ENCODE data around the gene RUNX2. TPM values are rescaled to one million over a fixed set of nuclear protein-coding genes. Genes with fewer than 3 reads are reported as not detected.

RUNX2 gene
- total and polyA plus RNA-seq, 2 of the 8 experiments (the other 6 are each of a cell fraction or from before 2014, with no cell fraction given) = 0.26 to 1.2 TPM

DNA sequence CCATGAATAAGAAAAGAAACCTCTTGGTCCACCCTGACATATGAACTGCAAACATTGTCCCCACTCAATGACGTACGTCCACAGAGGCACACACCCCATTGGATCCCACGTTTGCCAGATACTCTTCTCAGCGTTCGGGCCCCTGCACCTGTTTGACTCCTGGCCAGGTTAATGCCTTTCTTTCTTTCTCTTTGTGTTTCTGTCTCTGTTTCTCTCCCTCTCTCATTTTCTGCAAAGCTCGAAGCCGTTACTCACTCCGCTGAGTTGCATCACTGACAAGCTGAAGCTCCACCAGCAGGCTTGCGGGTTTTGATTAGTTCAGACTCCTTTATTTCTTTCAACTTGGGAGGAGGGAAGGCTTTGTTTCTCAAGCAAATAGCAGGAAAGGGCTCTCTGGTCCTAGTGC is 185.1 kb downstream of the RUNX2 start:
- no peaks in the 10 kb centered on the region for H3K27me3 ChIP-seq (replicated peaks in 1 of 4; ENCODE audit: control insufficient read depth in 3 of 4, extremely low read depth in 1 of 4, insufficient read depth in 3 of 4, low read length in 3 of 4)
- no peak overlapping the region for H2AK5ac ChIP-seq (ENCODE audit: low read depth, low read length)
- H2BK120ac ChIP-seq (replicated peaks; ENCODE audit: low read depth, low read length) = no peak overlapping the region
- H3K27ac ChIP-seq (ENCODE audit: low read depth, low read length) = no peak overlapping the region
- WGBS, 2 experiments (ENCODE audit: extremely low coverage in 1 of 2, insufficient coverage in 1 of 2, insufficient read length in 1 of 2, insufficient replicate concordance in 2 of 2, low coverage in 1 of 2, low lambda C conversion rate in 2 of 2, missing lambda C conversion rate in 1 of 2) = 74% methylated on average over 6 of the region's 9 CpGs; no CpG with 5 or more reads in 1 of the 2 experiments
- H4K20me1 ChIP-seq (replicated peaks in 1 of 2; ENCODE audit: control insufficient read depth in 1 of 2, insufficient read depth in 2 of 2, low read length in 2 of 2) = no peaks in the 10 kb centered on the region
- no peak overlapping the region for H2BK20ac ChIP-seq (ENCODE audit: low read length)
- H2BK15ac ChIP-seq (ENCODE audit: low read length) = no peak overlapping the region
- H2BK5ac ChIP-seq (ENCODE audit: low read depth, low read length) = no peak overlapping the region
- no peaks in the 10 kb centered on the region for H3K9me3 ChIP-seq (ENCODE audit: insufficient read depth in 2 of 2, low read depth in 1 of 2, low read length in 1 of 2)
- no peaks in the 10 kb centered on the region for H3K36me3 ChIP-seq (ENCODE audit: control insufficient read depth in 2 of 4, insufficient read depth in 4 of 4, low read length in 3 of 4)
- H2BK12ac ChIP-seq (ENCODE audit: low read depth, low read length) = no peak overlapping the region
- no peaks in the 10 kb centered on the region for H3K79me1 ChIP-seq (ENCODE audit: low read depth, low read length)
- H2AFZ ChIP-seq (ENCODE audit: low read length) = no peak overlapping the region
- peaks cover 2 to 13% (median 11%) of the 10 kb centered on the region in 4 experiments; a peak in 5 of 7 replicates for H3K4me1 ChIP-seq (replicated peaks in 1 of 4; ENCODE audit: control insufficient read depth in 3 of 4, insufficient read depth in 4 of 4, low read length in 3 of 4)
- H3K79me2 ChIP-seq (ENCODE audit: control insufficient read depth in 1 of 2, insufficient read depth in 2 of 2, low read length in 2 of 2) = no peaks in the 10 kb centered on the region
- no peak overlapping the region for H3K4ac ChIP-seq (replicated peaks; ENCODE audit: insufficient read length, low read depth, low read length)
- FAIRE-seq (no peak), DNase-seq (ENCODE audit: low read depth in 1 of 2, low spot score in 2 of 2) (no peak)
- no peak overlapping the region for H3K9ac ChIP-seq (replicated peaks in 1 of 4; ENCODE audit: extremely low read depth in 1 of 4, low read depth in 3 of 4, low read length in 3 of 4)
- ChIA-PET POLR2A (ENCODE audit: partially characterized antibody) (interaction anchor here (0.8 kb wide), 1 partner anchor 8 kb away, joined by 3 read pairs; no protein-coding TSS in a partner anchor), CTCF (ENCODE audit: partially characterized antibody) (interaction anchor here (0.9 to 1.1 kb wide), 2 partner anchors 12 kb away, joined by 3 read pairs; no protein-coding TSS in a partner anchor)
- H4K8ac ChIP-seq (ENCODE audit: extremely low read depth, insufficient read depth, low read length) = no peak overlapping the region
- no peak overlapping the region for H4K91ac ChIP-seq (replicated peaks; ENCODE audit: insufficient read length, low read length)
- H4K5ac ChIP-seq (ENCODE audit: insufficient read length, low read depth, low read length) = no peak overlapping the region
- H3K23ac ChIP-seq (ENCODE audit: insufficient read length) = no peak overlapping the region
- no peak overlapping the region for H3K4me3 ChIP-seq (ENCODE audit: extremely low read depth in 1 of 4, insufficient read depth in 2 of 4, low read depth in 3 of 4, low read length in 4 of 4)
- H3K18ac ChIP-seq (ENCODE audit: extremely low read depth, low read length) = no peak overlapping the region
- TF ChIP-seq CBX8 (IDR thresholded peaks at IDR 0.05; ENCODE audit: borderline replicate concordance, low read depth, low read length) (no peak), CEBPB (IDR thresholded peaks at IDR 0.05; ENCODE audit: low read depth, low read length) (peak; percentile 36; the same call in 1 of the 2 replicates)
- no peak overlapping the region for H3K4me2 ChIP-seq (ENCODE audit: insufficient read depth in 1 of 2, low read depth in 2 of 2, low read length in 2 of 2)
- no peak overlapping the region for H3K56ac ChIP-seq (replicated peaks; ENCODE audit: insufficient read length, low read depth, low read length)
- no peaks in the 10 kb centered on the region for H3K23me2 ChIP-seq (ENCODE audit: low read depth, low read length)
- no peak overlapping the region for H3K14ac ChIP-seq (ENCODE audit: insufficient read length)

All from H1 (cell line).